Ishikawa (cell line): ENCODE results near the gene ZNF726.
A peak's percentile ranks its signal among the peaks of the same experiment; 100 is the strongest.

Experiments
- CEBPB ChIP-seq: IDR thresholded peaks from 2 replicates; pipeline ENCODE4 v1.6.1; 2012
- CREB1 ChIP-seq: IDR thresholded peaks from 2 replicates; pipeline ENCODE4 v1.6.1; 2012; ENCODE audit warnings: low read depth
- EGR1 ChIP-seq: IDR thresholded peaks from 2 replicates; pipeline ENCODE4 v1.6.1; 2012
- EP300 ChIP-seq: IDR thresholded peaks from 2 replicates; pipeline ENCODE4 v1.6.1; 2012; ENCODE audit warnings: borderline replicate concordance
- FOXM1 ChIP-seq: IDR thresholded peaks from 2 replicates; pipeline ENCODE4 v1.6.1; 2012; ENCODE audit warnings: low read depth, borderline replicate concordance
- MAX ChIP-seq: IDR thresholded peaks from 2 replicates; pipeline ENCODE4 v1.6.1; 2012
- NFIC ChIP-seq: IDR thresholded peaks from 2 replicates; pipeline ENCODE4 v1.6.1; 2012
- RAD21 ChIP-seq: IDR thresholded peaks from 2 replicates; pipeline ENCODE4 v1.6.1; 2012; ENCODE audit warnings: low read depth
- REST ChIP-seq: IDR thresholded peaks from 2 replicates; pipeline ENCODE4 v1.6.1; 2012; ENCODE audit warnings: low read depth, mild to moderate bottlenecking
- TAF1 ChIP-seq: IDR thresholded peaks from 2 replicates; pipeline ENCODE4 v1.6.1; 2012; ENCODE audit warnings: low read depth, mild to moderate bottlenecking
- TCF12 ChIP-seq: IDR thresholded peaks from 2 replicates; pipeline ENCODE4 v1.6.1; 2012; ENCODE audit warnings: low read depth
- USF1 ChIP-seq: IDR thresholded peaks from 2 replicates; pipeline ENCODE4 v1.6.1; 2012
- YY1 ChIP-seq: IDR thresholded peaks from 2 replicates; pipeline ENCODE4 v1.6.1; 2012; ENCODE audit warnings: low read depth
- ZBTB7A ChIP-seq: IDR thresholded peaks from 2 replicates; pipeline ENCODE4 v1.6.1; 2012; ENCODE audit warnings: low read depth

- TF ChIP-seq EP300 = no peak
- no peak for TF ChIP-seq USF1
- no peak for TF ChIP-seq YY1
- TF ChIP-seq EGR1 = no peak
- no peak for TF ChIP-seq RAD21
- peak; percentile 38; the same call in 1 of the 2 replicates for TF ChIP-seq FOXM1
- TF ChIP-seq REST = no peak
- TF ChIP-seq NFIC = no peak
- no peak for TF ChIP-seq MAX
- TF ChIP-seq TCF12 = no peak
- TF ChIP-seq ZBTB7A = no peak
- TF ChIP-seq CEBPB = no peak
- TF ChIP-seq CREB1 = no peak
- TF ChIP-seq TAF1 = no peak
Measured at GRCh38 chr19:23917856-23918255, 3.2 kb downstream of the ZNF726 start.
